ENCODE data around the gene ADD2.

The ADD2 gene

GRCh38 chr2:70620020-70620419 lies 148.0 kb downstream of the ADD2 start:
- H3K27ac ChIP-seq (ENCODE audit: poor library complexity, severe bottlenecking): no peak overlapping the region
- no peaks in the 10 kb centered on the region for H3K9me3 ChIP-seq (ENCODE audit: severe bottlenecking)
- H3K27me3 ChIP-seq (ENCODE audit: insufficient read depth, poor library complexity, severe bottlenecking): no peaks in the 10 kb centered on the region
- no peak overlapping the region for H3K4me3 ChIP-seq (ENCODE audit: severe bottlenecking)
- TF ChIP-seq CTCF (IDR thresholded peaks at IDR 0.05; ENCODE audit: poor library complexity, severe bottlenecking): no peak
- ATAC-seq (ENCODE audit: low read depth) (no peak), DNase-seq (ENCODE audit: low spot score) (no peak)
- no peaks in the 10 kb centered on the region for H3K36me3 ChIP-seq (ENCODE audit: low read depth)
- peaks cover 19% of the 10 kb centered on the region for H3K4me1 ChIP-seq (ENCODE audit: insufficient read depth, poor library complexity, severe bottlenecking)

- no peak for ATAC-seq (ENCODE audit: low read depth)
- H3K9me3 ChIP-seq (ENCODE audit: severe bottlenecking): no peaks in the 10 kb centered on the region
- H3K36me3 ChIP-seq (ENCODE audit: low read depth): no peaks in the 10 kb centered on the region
- H3K4me1 ChIP-seq (ENCODE audit: insufficient read depth, poor library complexity, severe bottlenecking): peaks cover 19% of the 10 kb centered on the region
- H3K27me3 ChIP-seq (ENCODE audit: insufficient read depth, poor library complexity, severe bottlenecking): no peaks in the 10 kb centered on the region
- H3K27ac ChIP-seq (ENCODE audit: poor library complexity, severe bottlenecking): no peak overlapping the region
- TF ChIP-seq CTCF (IDR thresholded peaks at IDR 0.05; ENCODE audit: poor library complexity, severe bottlenecking): no peak
- H3K4me3 ChIP-seq (ENCODE audit: severe bottlenecking): no peak overlapping the region
- DNase-seq (ENCODE audit: low spot score): no peak
Measured at GRCh38 chr2:70619167-70619566, 148.8 kb downstream of the ADD2 start.

DNA sequence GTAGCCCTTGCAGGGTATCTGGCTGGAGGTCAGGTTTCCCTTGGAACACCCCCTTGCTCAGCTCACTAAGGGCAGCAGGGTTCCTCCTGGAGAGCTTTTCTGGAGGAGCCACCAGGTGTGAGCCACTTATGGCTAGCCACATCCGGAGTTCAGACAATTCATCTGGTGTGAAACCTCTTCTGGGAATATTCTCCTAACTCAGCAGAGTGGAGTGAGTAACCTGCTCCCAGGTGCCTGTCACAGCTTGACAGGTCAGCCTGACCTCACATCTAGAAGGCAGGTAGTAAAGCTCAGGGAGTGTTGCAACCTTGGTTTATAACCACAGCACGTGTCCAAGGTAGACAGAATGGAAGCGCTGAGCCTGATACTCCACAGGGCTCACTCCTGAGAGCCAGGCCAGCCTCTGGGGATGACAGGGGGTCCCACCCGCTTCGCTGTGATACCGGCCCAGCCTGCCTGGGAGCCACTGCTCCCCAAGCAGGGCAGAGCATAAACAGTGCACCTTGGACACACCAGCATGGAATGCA lies 151.8 kb downstream of the ADD2 start:
- Histone ChIP-seq H3K4me3 (ENCODE audit: severe bottlenecking) (no peak overlapping the region), H3K27me3 (ENCODE audit: insufficient read depth, poor library complexity, severe bottlenecking) (no peaks in the 10 kb centered on the region), H3K4me1 (ENCODE audit: insufficient read depth, poor library complexity, severe bottlenecking) (peaks cover 19% of the 10 kb centered on the region), H3K27ac (ENCODE audit: poor library complexity, severe bottlenecking) (peak overlapping the region; percentile 52), H3K36me3 (ENCODE audit: low read depth) (no peaks in the 10 kb centered on the region), H3K9me3 (ENCODE audit: severe bottlenecking) (no peaks in the 10 kb centered on the region)
- DNase-seq (ENCODE audit: low spot score) (peak; percentile 86), ATAC-seq (ENCODE audit: low read depth) (peak; percentile 96)
- no peak for TF ChIP-seq CTCF (IDR thresholded peaks at IDR 0.05; ENCODE audit: poor library complexity, severe bottlenecking)

DNA sequence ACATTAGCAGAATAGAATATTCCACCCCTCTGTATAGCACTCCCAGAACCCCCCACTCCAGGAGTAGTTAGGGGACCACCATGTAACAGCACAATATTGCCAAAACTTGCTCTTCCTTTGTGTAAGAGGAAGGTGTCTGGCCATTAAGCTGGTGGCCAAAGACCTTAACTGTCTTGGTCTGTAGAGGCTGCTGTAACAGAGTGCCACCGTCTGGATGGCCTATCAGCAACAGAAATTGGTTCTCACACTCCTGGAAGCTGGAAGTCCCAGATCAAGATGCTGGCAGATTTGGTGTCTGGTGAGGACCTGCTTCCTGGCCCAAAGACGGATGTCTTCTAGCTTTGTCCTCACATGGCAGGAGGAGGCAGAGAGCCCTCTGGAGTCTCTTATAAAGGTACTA lies 152.8 kb downstream of the ADD2 start:
- Histone ChIP-seq H3K36me3 (ENCODE audit: low read depth) (no peaks in the 10 kb centered on the region), H3K27me3 (ENCODE audit: insufficient read depth, poor library complexity, severe bottlenecking) (no peaks in the 10 kb centered on the region), H3K4me3 (ENCODE audit: severe bottlenecking) (no peak overlapping the region), H3K4me1 (ENCODE audit: insufficient read depth, poor library complexity, severe bottlenecking) (peaks cover 19% of the 10 kb centered on the region), H3K27ac (ENCODE audit: poor library complexity, severe bottlenecking) (peak overlapping the region; percentile 52), H3K9me3 (ENCODE audit: severe bottlenecking) (no peaks in the 10 kb centered on the region)
- TF ChIP-seq CTCF (IDR thresholded peaks at IDR 0.05; ENCODE audit: poor library complexity, severe bottlenecking): no peak
- ATAC-seq (ENCODE audit: low read depth) (no peak), DNase-seq (ENCODE audit: low spot score) (no peak)

DNA sequence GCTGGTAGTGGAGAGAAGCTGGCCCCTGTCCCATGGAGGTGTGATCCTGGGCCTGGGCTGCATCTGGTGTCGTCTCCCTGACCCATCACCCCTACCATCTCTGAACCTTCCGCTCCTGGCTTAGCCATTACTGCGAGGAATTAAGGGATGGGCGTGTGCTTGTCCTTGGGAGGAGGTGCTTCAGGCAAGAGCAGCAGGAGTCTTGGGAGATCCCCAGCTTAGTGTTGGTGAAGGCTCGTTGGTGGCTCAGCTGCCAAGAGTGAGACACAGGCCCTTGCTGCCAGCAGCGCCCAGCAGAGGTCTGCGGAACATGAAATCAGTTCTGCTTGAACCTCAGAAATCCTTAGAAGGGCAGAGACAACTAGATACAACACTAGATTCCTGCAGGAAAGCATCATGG lies 154.5 kb downstream of the ADD2 start:
- peaks cover 19% of the 10 kb centered on the region for H3K4me1 ChIP-seq (ENCODE audit: insufficient read depth, poor library complexity, severe bottlenecking)
- no peak for ATAC-seq (ENCODE audit: low read depth)
- no peak for DNase-seq (ENCODE audit: low spot score)
- no peak overlapping the region for H3K27ac ChIP-seq (ENCODE audit: poor library complexity, severe bottlenecking)
- H3K36me3 ChIP-seq (ENCODE audit: low read depth): no peaks in the 10 kb centered on the region
- H3K27me3 ChIP-seq (ENCODE audit: insufficient read depth, poor library complexity, severe bottlenecking): no peaks in the 10 kb centered on the region
- no peak for TF ChIP-seq CTCF (IDR thresholded peaks at IDR 0.05; ENCODE audit: poor library complexity, severe bottlenecking)
- H3K9me3 ChIP-seq (ENCODE audit: severe bottlenecking): no peaks in the 10 kb centered on the region
- H3K4me3 ChIP-seq (ENCODE audit: severe bottlenecking): no peak overlapping the region
